PFSK-1 (cell line): ENCODE measurements around the gene LONRF2.

Experiments used
- FOXP2 ChIP-seq: optimal IDR thresholded peaks from 2 replicates; pipeline ENCODE3; 2011; ENCODE audit warnings: borderline replicate concordance, control low read depth, inconsistent platforms; ENCODE audit not compliant: insufficient read depth; ENCODE audit errors: extremely low read length, extremely low read depth
- POLR2AphosphoS5 ChIP-seq: IDR thresholded peaks from 2 replicates; pipeline ENCODE4 v1.6.1; 2012; ENCODE audit warnings: low read depth, mild to moderate bottlenecking, control low read depth, low read length, moderate library complexity
- SIN3A ChIP-seq: IDR thresholded peaks from 2 replicates; pipeline ENCODE4 v1.6.1; 2012; ENCODE audit warnings: mild to moderate bottlenecking, low read length, moderate library complexity, borderline replicate concordance; ENCODE audit not compliant: insufficient read depth
- TAF1 ChIP-seq: IDR thresholded peaks from 2 replicates; pipeline ENCODE4 v1.6.1; 2012; ENCODE audit warnings: low read length, control low read depth, borderline replicate concordance; ENCODE audit not compliant: insufficient read depth

- TF ChIP-seq POLR2AphosphoS5 (no peak), SIN3A (no peak), FOXP2 (no peak), TAF1 (no peak)
Observed at GRCh38 chr2:100223502-100223901, 98.8 kb downstream of the LONRF2 start.
